NCI-H774 (cell line): ENCODE data around the gene MICALL2.

Source experiments
- DNase-seq: peaks from one replicate; lab custom pipeline; 2025; lab: John Stamatoyannopoulos, UW

The MICALL2 gene

GRCh38 chr7:1394371-1394770, 64.9 kb downstream of the MICALL2 start:
- no peak for DNase-seq

GRCh38 chr7:1393421-1393820, 65.8 kb downstream of the MICALL2 start:
- no peak for DNase-seq

- no peak for DNase-seq
Measured at GRCh38 chr7:1392556-1392955, 66.7 kb downstream of the MICALL2 start.

DNA sequence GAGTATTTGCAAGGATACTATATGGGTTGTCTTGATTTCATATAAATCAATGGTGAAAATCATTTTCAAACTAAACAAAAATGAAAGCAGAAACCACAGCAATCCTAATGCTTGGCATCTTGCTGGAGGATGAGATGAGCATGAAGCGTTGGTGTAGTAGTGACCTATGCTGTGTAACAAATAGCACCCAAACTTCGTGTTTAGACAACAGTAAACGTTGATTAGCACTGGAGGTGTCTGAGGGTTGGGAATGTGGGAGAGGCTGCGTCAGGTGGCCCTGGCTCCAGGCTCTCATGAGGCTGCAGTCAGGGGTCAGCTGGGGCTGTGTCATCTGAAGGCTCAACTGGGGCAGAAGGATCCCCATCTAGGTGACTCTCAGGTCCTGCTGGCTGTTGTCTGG, 67.8 kb downstream of the MICALL2 start:
- no peak for DNase-seq

- DNase-seq: no peak
Measured at GRCh38 chr7:1388703-1389335, 70.5 kb downstream of the MICALL2 start.

- no peak for DNase-seq
Measured at GRCh38 chr7:1388021-1388702, 71.1 kb downstream of the MICALL2 start.

GRCh38 chr7:1387261-1387660, 72.0 kb downstream of the MICALL2 start:
- DNase-seq: no peak

DNA sequence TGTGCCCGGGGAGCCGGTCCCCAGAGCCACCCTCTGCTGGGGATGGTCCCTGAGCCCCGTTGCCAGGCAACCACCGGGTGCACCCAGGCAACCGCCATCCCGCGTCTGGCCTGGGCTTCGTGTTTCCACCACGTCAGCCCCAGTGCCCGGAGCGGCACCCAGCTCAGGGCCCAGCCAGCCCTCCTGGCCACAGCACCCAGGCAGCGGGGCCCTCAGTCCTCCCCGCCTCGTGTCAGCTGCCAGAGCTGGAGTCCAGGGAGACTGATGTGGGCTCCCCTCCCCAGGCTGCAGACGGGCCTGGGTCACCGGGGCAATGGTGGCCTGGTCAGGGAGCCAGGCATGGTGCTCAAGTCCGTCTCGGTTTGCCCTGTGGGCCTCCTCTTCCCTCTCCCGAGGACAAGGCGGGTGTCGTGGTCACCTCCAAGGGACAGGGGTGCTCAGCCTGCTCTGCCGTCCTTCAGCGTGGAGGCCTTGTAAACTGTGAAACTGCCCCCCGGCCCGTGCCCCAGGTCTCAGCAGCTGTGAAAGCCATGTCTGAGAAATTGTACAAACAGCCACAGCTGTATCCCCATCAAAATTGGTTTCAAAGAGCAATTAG, 72.5 kb downstream of the MICALL2 start:
- no peak for DNase-seq

- DNase-seq: peak; percentile 17
Measured at GRCh38 chr7:1385809-1386622, 73.3 kb downstream of the MICALL2 start.

DNA sequence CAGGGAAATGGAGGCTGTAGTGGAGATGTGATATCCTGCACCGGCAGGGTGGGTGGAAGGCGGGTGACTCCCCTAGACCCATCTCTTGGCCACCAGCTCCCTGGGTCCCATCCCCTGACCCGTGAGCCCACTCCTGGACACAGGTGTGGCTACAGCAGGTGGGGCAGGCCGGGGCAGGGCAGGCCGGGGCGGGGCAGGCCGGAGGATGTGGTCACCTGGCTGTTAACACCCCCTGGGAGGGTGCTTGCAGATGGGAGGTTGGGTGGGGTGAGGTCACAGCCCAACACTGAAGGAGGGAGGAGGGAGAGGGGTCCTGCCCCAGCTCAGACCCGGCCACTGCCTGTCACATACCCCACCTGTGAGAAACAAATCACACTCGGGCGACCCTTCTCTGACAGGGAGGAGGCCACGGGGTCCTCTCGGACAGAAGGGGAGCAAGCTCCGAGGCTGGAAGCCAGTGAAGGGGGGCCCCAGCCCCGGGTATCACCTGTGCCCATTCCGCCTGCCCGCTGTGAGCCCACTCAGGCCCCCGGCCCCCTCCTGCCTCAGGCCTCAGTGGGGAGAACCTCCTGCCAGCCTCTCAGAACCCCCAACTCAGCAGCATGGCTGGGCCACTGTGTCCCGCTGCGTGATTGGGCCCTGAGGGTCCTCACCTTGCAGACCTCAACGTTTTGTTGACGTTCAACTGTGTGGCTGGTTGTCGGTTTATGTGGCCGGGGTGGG, 74.0 kb downstream of the MICALL2 start:
- DNase-seq: no peak
